Activated T-cell treated with anti-CD3 and anti-CD28 coated beads, Interleukin-2, amount 50 U/mL, for 48 hours (primary cell): ENCODE measurements around the gene PKD1L1.
A peak's percentile ranks its signal among the peaks of the same experiment; 100 is the strongest.
"Not testable (repeated sequence)": the region's sequence is repeated elsewhere in the genome, so short reads cannot be mapped to it uniquely, and the experiment has no call there.

Experiments used
- DNase-seq, 2 experiments: peaks; one replicate each; pipeline ENCODE4 v3.0.0-alpha.2; 2020

The PKD1L1 gene

GRCh38 chr7:47954231-47954911, 6.1 kb upstream of the PKD1L1 start:
- no peak for DNase-seq

- no peak for DNase-seq
Measured at GRCh38 chr7:47953822-47954221, 5.6 kb upstream of the PKD1L1 start.

- no peak for DNase-seq
Measured at GRCh38 chr7:47952224-47952623, 4.0 kb upstream of the PKD1L1 start.

- DNase-seq = no peak
Measured at GRCh38 chr7:47951374-47951773, 3.1 kb upstream of the PKD1L1 start.

GRCh38 chr7:47950714-47951113, 2.4 kb upstream of the PKD1L1 start:
- DNase-seq = no peak

- DNase-seq = no peak
Measured at GRCh38 chr7:47949703-47950102, 1.4 kb upstream of the PKD1L1 start.

- DNase-seq = no peak
Measured at GRCh38 chr7:47947355-47947749, 914 bp downstream of the PKD1L1 start.

- DNase-seq = no peak
Measured at GRCh38 chr7:47946581-47947354, 1.5 kb downstream of the PKD1L1 start.

GRCh38 chr7:47945261-47946015, 2.8 kb downstream of the PKD1L1 start:
- DNase-seq = peak; percentile 83 to 89

GRCh38 chr7:47944536-47945260, 3.6 kb downstream of the PKD1L1 start:
- DNase-seq = no peak

GRCh38 chr7:47943676-47944474, 4.4 kb downstream of the PKD1L1 start:
- DNase-seq = no peak

- not testable (repeated sequence) for DNase-seq
Measured at GRCh38 chr7:47942651-47943050, 5.6 kb downstream of the PKD1L1 start.

GRCh38 chr7:47942132-47942531, 6.1 kb downstream of the PKD1L1 start:
- DNase-seq = no peak

- DNase-seq = no peak
Measured at GRCh38 chr7:47941136-47941844, 7.0 kb downstream of the PKD1L1 start.

- no peak for DNase-seq
Measured at GRCh38 chr7:47940088-47941013, 7.9 kb downstream of the PKD1L1 start.

GRCh38 chr7:47939425-47940036, 8.7 kb downstream of the PKD1L1 start:
- no peak for DNase-seq

GRCh38 chr7:47938574-47939165, 9.6 kb downstream of the PKD1L1 start:
- DNase-seq = no peak

- no peak for DNase-seq
Measured at GRCh38 chr7:47937711-47938573, 10.3 kb downstream of the PKD1L1 start.
